GM12878 (cell line): Measurements from ENCODE around the gene RFC4. TPM values are rescaled to one million over a fixed set of nuclear protein-coding genes. Genes with fewer than 3 reads are reported as not detected.

Source experiments
- ATAC-seq: fragments of 200-7000 bp; cut with Tn5 transposase; 3 replicates; pipeline ENCODE4 v1.9.1; 2020; ENCODE audit warnings: mild to moderate bottlenecking, moderate library complexity
- BruUV-seq: library from RNA; stranded (reverse); fragments of 400-500 nt; replicated peaks from 2 replicates; lab custom pipeline; 2021; lab: Mats Ljungman, UMichigan
- CTCF ChIA-PET: fragments of 300-600 bp; sonication (Branson Sonifier 250); formaldehyde crosslinking; extraction: SDS; loops from one replicate; lab custom pipeline; 2021; ENCODE audit warnings: inconsistent platforms; lab: Yijun Ruan, JAX
- POLR2A ChIA-PET: fragments of 350-600 bp; formaldehyde crosslinking; extraction: SDS; loops from one replicate; lab custom pipeline; 2021; ENCODE audit warnings: inconsistent platforms; lab: Charles Lee
- RAD21 ChIA-PET: fragments of 300-600 bp; sonication (Branson Sonifier 250); formaldehyde crosslinking; loops from one replicate; lab custom pipeline; 2023; ENCODE audit warnings: antibody characterized with exemption; ENCODE audit not compliant: unreplicated experiment; lab: Charles Lee
- SMC1A ChIA-PET: fragments of 300-600 bp; sonication (Branson Sonifier 250); formaldehyde crosslinking; loops from one replicate; lab custom pipeline; 2023; ENCODE audit not compliant: unreplicated experiment, uncharacterized antibody; lab: Charles Lee
- DNase-seq: peaks from one replicate; pipeline ENCODE4 v3.0.0-alpha.2; 2011; ENCODE audit warnings: low read depth, low spot score
- FAIRE-seq: peaks from 3 replicates; lab custom pipeline; 2011; peaks lifted over from hg19 to GRCh38; lab: Jason Lieb, UNC
- H2AFZ ChIP-seq: 2 replicates; pipeline ENCODE4 v1.6.0; 2011; ENCODE audit warnings: low read depth, low read length, control low read depth; ENCODE audit not compliant: control insufficient read depth
- H3K27ac ChIP-seq: 2 replicates; pipeline ENCODE4 v1.5.1; 2011; ENCODE audit warnings: control low read depth; ENCODE audit not compliant: control insufficient read depth, insufficient read depth
- H3K27me3 ChIP-seq, 2 experiments: replicated peaks in 1 of 2; 2 replicates each; pipeline versions ENCODE4 v1.6.0 to v1.6.1; 2011; ENCODE audit warnings: low read length in 1 of 2; ENCODE audit not compliant: control insufficient read depth in 2 of 2, insufficient read depth in 2 of 2
- H3K36me3 ChIP-seq, 2 experiments: 2 replicates each; pipeline ENCODE4 v1.5.1; 2011; ENCODE audit warnings: low read length in 1 of 2; ENCODE audit not compliant: control insufficient read depth in 2 of 2, insufficient read depth in 2 of 2
- H3K4me1 ChIP-seq: 2 replicates; pipeline ENCODE4 v1.6.1; 2011; ENCODE audit warnings: mild to moderate bottlenecking, low read length, moderate library complexity, mixed read lengths; ENCODE audit not compliant: control insufficient read depth, insufficient read depth
- H3K4me2 ChIP-seq: 2 replicates; pipeline ENCODE4 v1.6.0; 2011; ENCODE audit warnings: control low read depth; ENCODE audit not compliant: control insufficient read depth, insufficient read depth
- H3K4me3 ChIP-seq: fragments of 200-600 bp; sonication (generic); 2 replicates; pipeline ENCODE4 v1.5.1; 2016
- H3K79me2 ChIP-seq: 2 replicates; pipeline ENCODE4 v1.6.0; 2011; ENCODE audit warnings: low read length; ENCODE audit not compliant: control insufficient read depth, insufficient read depth
- H3K9ac ChIP-seq: 2 replicates; pipeline ENCODE4 v1.8.0; 2011; ENCODE audit warnings: low read length, control low read depth, mixed read lengths; ENCODE audit not compliant: control insufficient read depth, insufficient read depth
- H3K9me3 ChIP-seq: replicated peaks from 3 replicates; pipeline ENCODE4 v1.5.1; 2011; ENCODE audit warnings: mild to moderate bottlenecking, low read length; ENCODE audit not compliant: control insufficient read depth, insufficient read depth
- H4K20me1 ChIP-seq: 2 replicates; pipeline ENCODE4 v1.6.0; 2011; ENCODE audit not compliant: control insufficient read depth, insufficient read depth
- POLR2AphosphoS5 ChIP-seq: IDR thresholded peaks from 2 replicates; pipeline ENCODE4 v1.6.1; 2011; ENCODE audit warnings: mild to moderate bottlenecking, low read length, inconsistent platforms
- STAT3 ChIP-seq: IDR thresholded peaks from 2 replicates; pipeline ENCODE4 v1.6.1; 2011; ENCODE audit warnings: low read depth, low read length, improper control_type of control experiment
- ZBED1 ChIP-seq: IDR thresholded peaks from 2 replicates; pipeline ENCODE4 v1.6.1; 2016; ENCODE audit warnings: borderline replicate concordance
- WGBS: methylation state at CpG from one replicate; pipeline ENCODE4 v1.1.6; 2016; ENCODE audit warnings: low lambda C conversion rate; ENCODE audit not compliant: insufficient replicate concordance, insufficient coverage; ENCODE audit errors: missing lambda C conversion rate; 5-methylcytosine and 5-hydroxymethylcytosine counted together
- in situ Hi-C: fragments of 300-500 bp; cut with MboI; formaldehyde crosslinking; loops from 9 replicates; pipeline ENCODE4 v1.14.3; 2018; ENCODE audit warnings: mixed read lengths
- intact Hi-C: fragments of 100-400 bp; cut with micrococcal nuclease; formaldehyde crosslinking; loops from one replicate; pipeline ENCODE4 v1.14.2; 2022; ENCODE audit not compliant: unreplicated experiment
- polyA plus RNA-seq, 11 experiments: library from polyadenylated mRNA; depleted of rRNA in 4 of 11; unstranded in 6 of 11; stranded (reverse) in 5 of 11; fragments of >200 nt; fragmentation: Nextera tagmentation in 4 of 11; fragmentation: Illumina TruSeq in 1 of 11; extraction: Ambion mirVana in 4 of 11; extraction: Trizol in 1 of 11; gene quantifications; 1 replicate in 1 of 11; 2 replicates in 10 of 11; pipeline versions ENCODE4 v1.2.1 to v1.2.3, GENCODE V29; 2011 to 2016; ENCODE audit warnings: inconsistent platforms in 2 of 11, missing spikeins in 2 of 11, low read depth in 1 of 11
- total RNA-seq, 4 experiments: library from RNA; depleted of rRNA in 3 of 4; stranded (reverse); fragments of >200 nt in 3 of 4; fragmentation: Illumina TruSeq in 1 of 4; extraction: Trizol in 1 of 4; gene quantifications; 2 replicates each; pipeline versions ENCODE4 v1.2.1 to v1.2.3, GENCODE V29; 2013 to 2021

RFC4 gene
- total and polyA plus RNA-seq, 10 of the 15 experiments (the other 5 are each of a cell fraction or from before 2014, with no cell fraction given): 49.1 to 144 (median 112) TPM

DNA sequence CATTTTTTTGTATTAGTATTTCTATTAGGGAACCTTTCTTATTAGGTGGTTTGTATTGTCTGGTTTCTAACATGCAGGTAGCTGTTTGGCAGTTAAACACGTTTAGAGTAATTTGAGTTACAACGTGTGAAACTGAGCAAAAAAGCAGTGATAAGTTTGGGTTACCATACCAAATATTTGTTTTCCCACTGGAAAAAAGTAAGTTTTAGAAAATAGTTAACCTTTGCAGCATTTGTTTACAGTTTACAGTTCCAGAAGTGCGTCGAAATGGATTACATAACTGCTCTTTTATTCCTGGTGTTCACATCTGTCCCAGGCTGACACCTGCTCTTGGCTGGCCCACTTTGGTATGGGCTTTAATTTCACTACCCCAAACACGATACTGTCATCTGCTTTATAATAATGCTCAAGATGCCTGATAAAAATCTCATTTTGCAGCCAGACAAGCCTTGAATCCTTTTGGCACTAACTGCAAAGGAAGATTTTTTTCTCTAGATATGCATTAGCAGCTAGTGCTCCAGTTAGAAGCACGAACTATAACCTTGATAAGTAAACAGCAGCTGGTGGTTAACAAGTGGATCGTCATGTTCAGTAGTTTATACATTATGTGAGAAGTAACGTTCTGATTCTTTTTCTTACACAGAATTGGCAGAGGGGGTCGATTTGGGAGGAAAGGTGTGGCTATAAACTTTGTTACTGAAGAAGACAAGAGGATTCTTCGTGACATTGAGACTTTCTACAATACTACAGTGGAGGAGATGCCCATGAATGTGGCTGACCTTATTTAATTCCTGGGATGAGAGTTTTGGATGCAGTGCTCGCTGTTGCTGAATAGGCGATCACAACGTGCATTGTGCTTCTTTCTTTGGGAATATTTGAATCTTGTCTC is 17.6 kb downstream of the RFC4 start:
- 22% methylated on average over 13 of the region's 13 CpGs for WGBS
- Histone ChIP-seq H3K9ac (no peak overlapping the region), H3K9me3 (no peaks in the 10 kb centered on the region; the same call in 1 of the 3 replicates), H2AFZ (no peak overlapping the region), H3K36me3 (peaks cover 21 to 55% of the 10 kb centered on the region in 2 experiments), H3K27me3 (no peaks in the 10 kb centered on the region), H3K4me3 (peak overlapping the region; percentile 78; the same call in 1 of the 2 replicates), H3K79me2 (peaks cover 53% of the 10 kb centered on the region), H3K4me2 (peak overlapping the region; percentile 64), H3K4me1 (no peaks in the 10 kb centered on the region), H3K27ac (no peak overlapping the region), H4K20me1 (peaks cover 22% of the 10 kb centered on the region; the same call in 1 of the 2 replicates)
- intact Hi-C loops (loop anchor here (10.0 kb wide), 1 partner anchor 236 kb away; no protein-coding TSS in a partner anchor), in situ Hi-C loops (loop anchor here (25.0 kb wide), 1 partner anchor 851 kb away; the partner anchor contains the start of gene TRA2B)
- no peak for TF ChIP-seq STAT3
- TF ChIP-seq ZBED1: 0 out of 2 replicates have a peak, but pooled peaks have one; percentile 27
- TF ChIP-seq POLR2AphosphoS5: peak; percentile 54; the same call in 1 of the 2 replicates
- ChIA-PET CTCF (no interaction called here), RAD21 (interaction anchor here (0.5 kb wide), 1 partner anchor 857 kb away, joined by 3 read pairs; no protein-coding TSS in a partner anchor), SMC1A (interaction anchor here (1.0 to 2.2 kb wide), 3 partner anchors 9 to 17 kb away, joined by 4 to 7 read pairs (median 6); no protein-coding TSS in a partner anchor), POLR2A (interaction anchor here (0.6 to 1.4 kb wide), 4 partner anchors 10 to 277 kb away, joined by 3 to 5 read pairs (median 4); partner anchors contain the start of gene RFC4)
- ATAC-seq: no peak; the same call in 2 of the 3 replicates
- no peak for DNase-seq
- no TSS peak for BruUV-seq
- no peak for FAIRE-seq
